HFFc6 (cell line): ENCODE data around the gene PTGES3. TPM values are rescaled to one million over a fixed set of nuclear protein-coding genes. Genes with fewer than 3 reads are reported as not detected.
A peak's percentile ranks its signal among the peaks of the same experiment; 100 is the strongest.

ENCODE experiments used
- DNase-seq: peaks from one replicate; pipeline ENCODE4 v3.0.0-alpha.2; 2018
- H3K27ac Mint-ChIP-seq: 2 replicates; pipeline ENCODE4 v1.8.0; 2020; ENCODE audit warnings: mild to moderate bottlenecking, mixed read lengths
- H3K27me3 Mint-ChIP-seq: 2 replicates; pipeline ENCODE4 v1.8.0; 2021; ENCODE audit warnings: mild to moderate bottlenecking, moderate library complexity, mixed read lengths; ENCODE audit not compliant: insufficient read depth
- H3K36me3 Mint-ChIP-seq: 2 replicates; pipeline ENCODE4 v1.8.0; 2021; ENCODE audit warnings: low read depth, mixed read lengths
- H3K4me1 Mint-ChIP-seq: 2 replicates; pipeline ENCODE4 v1.8.0; 2020; ENCODE audit warnings: low read depth, mixed read lengths
- H3K4me3 Mint-ChIP-seq: 2 replicates; pipeline ENCODE4 v1.8.0; 2020; ENCODE audit warnings: mild to moderate bottlenecking, moderate library complexity, mixed read lengths
- H3K9me3 Mint-ChIP-seq: 2 replicates; pipeline ENCODE4 v1.8.0; 2020; ENCODE audit warnings: mild to moderate bottlenecking, mixed read lengths
- CTCF ChIP-seq: fragments of 200-600 bp; sonication (generic); IDR thresholded peaks from 2 replicates; pipeline ENCODE4 v1.5.0; 2021; ENCODE audit warnings: antibody characterized with exemption, mild to moderate bottlenecking
- total RNA-seq, 6 experiments: library from RNA; stranded (reverse); fragmentation: NEBNext Ultra II Directional; extraction: Animal tissue kit (Norgen Biotek cat#: 25700); gene quantifications; 2 replicates in 1 of 6; 3 replicates in 5 of 6; pipeline ENCODE4 v1.2.3, GENCODE V29; 2021

PTGES3 gene
- total RNA-seq, 6 experiments from 2014 or later, result 177 to 229 (median 216) TPM

GRCh38 chr12:56721216-56721615, 33.1 kb upstream of the PTGES3 start:
- H3K9me3 Mint-ChIP-seq, result no peaks in the 10 kb centered on the region

GRCh38 chr12:56720731-56721151, 32.7 kb upstream of the PTGES3 start:
- Mint-ChIP-seq H3K9me3 (no peaks in the 10 kb centered on the region), H3K4me3 (peak overlapping the region; percentile 100; the same call in 1 of the 2 replicates), H3K36me3 (peaks cover 56% of the 10 kb centered on the region), H3K27ac (peak overlapping the region; percentile 57), H3K4me1 (peaks cover 70% of the 10 kb centered on the region), H3K27me3 (peaks cover 8% of the 10 kb centered on the region)
- TF ChIP-seq CTCF, result no peak
- no peak for DNase-seq

More at GRCh38 chr12:56721216-56721615, 33.1 kb upstream of the PTGES3 start:
- DNase-seq, result no peak
- Mint-ChIP-seq H3K27me3 (peaks cover 8% of the 10 kb centered on the region), H3K4me1 (peaks cover 70% of the 10 kb centered on the region), H3K4me3 (peak overlapping the region; percentile 100; the same call in 1 of the 2 replicates), H3K27ac (peak overlapping the region; percentile 100), H3K36me3 (peaks cover 51% of the 10 kb centered on the region)
- no peak for TF ChIP-seq CTCF

- no peak overlapping the region for H3K4me3 Mint-ChIP-seq
- H3K27ac Mint-ChIP-seq, result peak overlapping the region; percentile 64
- DNase-seq, result no peak
- H3K27me3 Mint-ChIP-seq, result peaks cover 2% of the 10 kb centered on the region; the same call in 1 of the 2 replicates
- TF ChIP-seq CTCF, result no peak
- no peaks in the 10 kb centered on the region for H3K9me3 Mint-ChIP-seq
- H3K4me1 Mint-ChIP-seq, result peaks cover 78% of the 10 kb centered on the region
- peaks cover 60% of the 10 kb centered on the region for H3K36me3 Mint-ChIP-seq
These were observed 31.0 kb upstream of the PTGES3 start for GRCh38 chr12:56719056-56719455.

- H3K9me3 Mint-ChIP-seq, result no peaks in the 10 kb centered on the region
- peaks cover 59% of the 10 kb centered on the region for H3K36me3 Mint-ChIP-seq
- H3K4me3 Mint-ChIP-seq, result no peak overlapping the region
- DNase-seq, result no peak
- no peak for TF ChIP-seq CTCF
- H3K27me3 Mint-ChIP-seq, result peaks cover 2% of the 10 kb centered on the region; the same call in 1 of the 2 replicates
- peaks cover 74% of the 10 kb centered on the region for H3K4me1 Mint-ChIP-seq
- peak overlapping the region; percentile 64 for H3K27ac Mint-ChIP-seq
These were observed 30.6 kb upstream of the PTGES3 start for GRCh38 chr12:56718636-56719035.

GRCh38 chr12:56718149-56718548, 30.1 kb upstream of the PTGES3 start:
- Mint-ChIP-seq H3K4me1 (peaks cover 69% of the 10 kb centered on the region), H3K4me3 (no peak overlapping the region), H3K36me3 (peaks cover 59% of the 10 kb centered on the region), H3K27ac (no peak overlapping the region), H3K9me3 (no peaks in the 10 kb centered on the region), H3K27me3 (peaks cover 2% of the 10 kb centered on the region; the same call in 1 of the 2 replicates)
- TF ChIP-seq CTCF, result no peak
- no peak for DNase-seq
